ENCODE data around the gene DSCAML1.

DSCAML1 gene

GRCh38 chr11:117704395-117705100, 92.5 kb downstream of the DSCAML1 start:
- in situ Hi-C loops (cut with MboI; ENCODE audit: low pct_unique_long_range_greater_than_20kb, low sequenced_read_pairs, unreplicated experiment): no loop called here
- DNase-seq (ENCODE audit: low spot score): no peak
- no peak for TF ChIP-seq CTCF (IDR thresholded peaks at IDR 0.05; ENCODE audit: extremely low read depth, insufficient read depth, missing control alignments)

DNA sequence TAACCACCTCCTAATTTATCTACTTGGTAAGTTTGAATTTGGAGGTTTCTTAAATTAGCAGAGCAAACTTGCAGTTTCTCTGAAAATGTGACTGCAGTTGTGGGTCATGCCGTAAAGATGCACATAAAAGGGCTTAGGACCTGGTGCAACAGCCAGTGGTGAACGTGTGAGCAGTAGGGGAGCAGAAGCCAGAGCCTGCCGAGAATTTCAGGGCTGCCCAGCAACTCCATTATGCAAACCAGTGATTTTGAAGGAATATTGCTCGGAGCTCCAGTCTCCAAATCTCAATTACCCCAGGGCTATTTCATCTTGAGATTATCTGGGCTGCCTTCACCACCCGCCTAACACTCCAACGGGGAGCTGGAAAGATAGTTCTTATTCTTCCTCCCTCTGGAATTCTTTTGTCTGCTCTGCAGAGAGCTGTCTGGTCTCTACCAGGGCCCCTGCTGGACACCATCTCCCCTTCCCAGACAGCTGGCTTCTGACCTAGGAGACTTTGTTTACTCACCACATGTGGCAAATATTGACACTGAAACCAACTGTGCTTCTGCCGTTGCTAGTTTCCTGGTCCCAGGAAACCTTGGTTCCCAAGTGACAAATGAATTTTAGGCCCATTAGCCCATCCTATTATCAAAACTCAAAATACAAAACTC, 93.9 kb downstream of the DSCAML1 start:
- no peak for DNase-seq (ENCODE audit: low spot score)
- in situ Hi-C loops (cut with MboI; ENCODE audit: low pct_unique_long_range_greater_than_20kb, low sequenced_read_pairs, unreplicated experiment): no loop called here
- TF ChIP-seq CTCF (IDR thresholded peaks at IDR 0.05; ENCODE audit: extremely low read depth, insufficient read depth, missing control alignments): no peak

DNA sequence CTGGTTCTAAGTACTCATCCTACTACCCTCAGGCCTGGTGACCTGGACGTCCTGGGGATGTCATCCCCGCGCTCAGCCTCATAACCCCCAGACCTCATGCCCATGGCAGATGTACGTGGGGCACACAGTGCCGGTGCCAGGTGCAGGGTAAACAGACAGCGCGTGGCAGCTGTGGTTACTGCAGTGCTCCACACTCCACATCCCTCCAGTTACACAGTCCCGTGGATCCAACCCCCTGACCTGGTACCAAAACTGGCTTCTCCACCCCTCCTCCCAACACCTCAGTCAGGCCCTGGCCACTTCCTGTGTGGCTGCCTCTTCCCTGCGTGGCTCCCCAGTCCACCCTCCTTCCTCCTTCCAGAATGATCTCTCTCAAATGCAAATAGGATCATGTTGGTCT, 95.2 kb downstream of the DSCAML1 start:
- TF ChIP-seq CTCF (IDR thresholded peaks at IDR 0.05; ENCODE audit: extremely low read depth, insufficient read depth, missing control alignments): no peak
- in situ Hi-C loops (cut with MboI; ENCODE audit: low pct_unique_long_range_greater_than_20kb, low sequenced_read_pairs, unreplicated experiment): no loop called here
- DNase-seq (ENCODE audit: low spot score): no peak

DNA sequence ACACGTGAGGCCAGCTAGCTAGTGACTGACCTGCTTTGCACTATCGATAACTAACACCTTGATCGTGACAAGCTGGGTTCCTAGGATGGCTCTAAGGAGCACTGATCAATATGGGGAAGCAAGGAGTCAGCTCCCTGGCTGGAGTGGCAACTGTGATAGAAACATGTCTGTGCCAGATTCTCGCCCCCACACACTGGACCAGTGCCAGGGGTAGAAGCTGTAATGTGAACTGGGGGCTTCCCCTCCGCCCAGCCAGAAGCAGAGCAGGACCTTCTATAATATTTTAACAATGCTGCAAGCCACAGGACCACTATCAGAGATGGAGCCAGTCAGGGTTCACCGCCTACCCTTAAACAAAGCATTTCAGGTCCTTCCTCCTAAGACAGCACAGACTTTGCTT, 96.5 kb downstream of the DSCAML1 start:
- DNase-seq (ENCODE audit: low spot score): no peak
- in situ Hi-C loops (cut with MboI; ENCODE audit: low pct_unique_long_range_greater_than_20kb, low sequenced_read_pairs, unreplicated experiment): no loop called here
- no peak for TF ChIP-seq CTCF (IDR thresholded peaks at IDR 0.05; ENCODE audit: extremely low read depth, insufficient read depth, missing control alignments)

- no peak for TF ChIP-seq CTCF (IDR thresholded peaks at IDR 0.05; ENCODE audit: extremely low read depth, insufficient read depth, missing control alignments)
- in situ Hi-C loops (cut with MboI; ENCODE audit: low pct_unique_long_range_greater_than_20kb, low sequenced_read_pairs, unreplicated experiment): no loop called here
- no peak for DNase-seq (ENCODE audit: low spot score)
Measured at GRCh38 chr11:117697319-117697718, 99.7 kb downstream of the DSCAML1 start.

DNA sequence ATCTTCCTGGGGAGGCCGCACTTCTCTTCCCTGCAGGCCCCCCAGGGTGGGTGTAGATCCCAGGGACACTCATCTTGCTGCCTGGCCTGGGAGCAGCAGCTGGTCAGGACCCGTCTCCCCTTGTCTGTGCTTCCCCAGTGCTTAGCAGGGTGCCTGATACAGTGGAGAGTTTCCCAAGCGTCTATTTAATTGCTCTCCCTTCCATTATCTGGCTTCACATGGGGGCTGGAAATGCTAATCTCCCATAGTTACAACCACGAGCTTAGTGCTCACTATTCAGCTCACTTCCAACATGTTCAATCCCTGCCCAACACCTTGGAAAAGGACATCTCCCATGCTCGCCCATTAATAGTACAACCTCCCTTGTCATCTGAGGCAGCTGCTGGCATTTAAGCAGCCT, 100.5 kb downstream of the DSCAML1 start:
- in situ Hi-C loops (cut with MboI; ENCODE audit: low pct_unique_long_range_greater_than_20kb, low sequenced_read_pairs, unreplicated experiment): no loop called here
- DNase-seq (ENCODE audit: low spot score): no peak
- no peak for TF ChIP-seq CTCF (IDR thresholded peaks at IDR 0.05; ENCODE audit: extremely low read depth, insufficient read depth, missing control alignments)
